PC-3 (cell line): ENCODE data around the gene PIK3IP1.

ENCODE experiments used
- EZH2 ChIP-seq: fragments of 300-600 bp; sonication (generic); IDR thresholded peaks from one replicate; pipeline ENCODE4 v1.6.1; 2017; ENCODE audit warnings: antibody characterized with exemption, mild to moderate bottlenecking, low read length; ENCODE audit not compliant: unreplicated experiment
- TF ChIP-seq, protein P1 (sequence below): fragments of 300-600 bp; sonication (generic); conservative IDR thresholded peaks from 2 replicates; pipeline ENCODE4 v1.5.1; 2017; ENCODE audit warnings: antibody characterized with exemption, low read depth, mild to moderate bottlenecking, low read length

DNA sequence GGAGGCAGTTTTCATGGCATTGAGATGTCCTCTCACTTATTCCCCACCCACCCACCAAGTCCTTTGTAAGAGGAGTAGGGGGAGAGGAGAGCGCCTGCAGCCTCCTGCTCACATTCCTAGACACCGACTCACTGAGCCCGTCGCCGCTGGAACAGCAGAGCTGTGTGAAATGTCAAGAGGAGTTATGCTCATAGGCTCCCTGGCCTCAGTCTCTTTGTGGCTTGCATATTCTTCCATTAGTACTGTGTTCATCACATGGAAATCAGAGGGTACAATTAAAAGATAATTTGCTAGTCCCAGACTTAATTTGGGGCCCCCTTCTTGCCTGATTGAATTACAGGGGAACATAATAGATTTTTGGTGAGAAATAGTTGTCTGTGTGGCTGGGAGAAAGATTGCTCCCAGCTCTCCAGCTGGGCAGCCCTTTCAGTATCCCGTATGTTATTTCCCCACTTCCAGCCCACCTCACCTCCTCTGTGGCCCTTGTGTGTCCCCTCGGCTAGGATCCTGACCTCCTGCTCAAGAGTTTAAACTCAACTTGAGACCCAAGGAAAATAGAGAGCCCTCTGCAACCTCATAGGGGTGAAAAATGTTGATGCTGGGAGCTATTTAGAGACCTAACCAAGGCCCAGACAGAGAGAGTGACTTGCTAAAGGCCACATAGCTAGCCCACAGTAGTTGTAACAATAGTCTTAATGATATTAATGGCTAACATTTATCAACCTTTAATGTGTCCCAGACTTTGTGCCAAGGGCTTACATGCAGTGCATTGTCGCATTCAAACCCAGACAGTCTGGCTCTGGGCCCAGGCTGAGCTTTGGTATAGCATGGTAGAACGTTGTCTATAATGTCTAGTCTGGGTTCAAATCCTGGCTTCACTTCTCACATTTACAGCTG is 48.0 kb downstream of the PIK3IP1 start:
- TF ChIP-seq, protein P1, sequence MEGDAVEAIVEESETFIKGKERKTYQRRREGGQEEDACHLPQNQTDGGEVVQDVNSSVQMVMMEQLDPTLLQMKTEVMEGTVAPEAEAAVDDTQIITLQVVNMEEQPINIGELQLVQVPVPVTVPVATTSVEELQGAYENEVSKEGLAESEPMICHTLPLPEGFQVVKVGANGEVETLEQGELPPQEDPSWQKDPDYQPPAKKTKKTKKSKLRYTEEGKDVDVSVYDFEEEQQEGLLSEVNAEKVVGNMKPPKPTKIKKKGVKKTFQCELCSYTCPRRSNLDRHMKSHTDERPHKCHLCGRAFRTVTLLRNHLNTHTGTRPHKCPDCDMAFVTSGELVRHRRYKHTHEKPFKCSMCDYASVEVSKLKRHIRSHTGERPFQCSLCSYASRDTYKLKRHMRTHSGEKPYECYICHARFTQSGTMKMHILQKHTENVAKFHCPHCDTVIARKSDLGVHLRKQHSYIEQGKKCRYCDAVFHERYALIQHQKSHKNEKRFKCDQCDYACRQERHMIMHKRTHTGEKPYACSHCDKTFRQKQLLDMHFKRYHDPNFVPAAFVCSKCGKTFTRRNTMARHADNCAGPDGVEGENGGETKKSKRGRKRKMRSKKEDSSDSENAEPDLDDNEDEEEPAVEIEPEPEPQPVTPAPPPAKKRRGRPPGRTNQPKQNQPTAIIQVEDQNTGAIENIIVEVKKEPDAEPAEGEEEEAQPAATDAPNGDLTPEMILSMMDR: no peak
- no peak for TF ChIP-seq EZH2
